Urinary bladder (tissue), 4 donors: Measurements from ENCODE around the gene SPZ1. TPM values are rescaled to one million over a fixed set of nuclear protein-coding genes. Genes with fewer than 3 reads are reported as not detected.
A peak's percentile ranks its signal among the peaks of the same experiment; 100 is the strongest.
"Not testable (repeated sequence)": the region's sequence is repeated elsewhere in the genome, so short reads cannot be mapped to it uniquely, and the experiment has no call there.

ENCODE experiments used
- DNase-seq: peaks from one replicate; pipeline ENCODE4 v3.0.0-alpha.2; 2015; ENCODE audit errors: extremely low spot score
- H3K27ac ChIP-seq: one replicate; pipeline ENCODE4 v1.5.1; 2013; ENCODE audit warnings: low read depth, mild to moderate bottlenecking, moderate library complexity
- H3K36me3 ChIP-seq: one replicate; pipeline ENCODE4 v1.6.1; 2013; ENCODE audit warnings: mild to moderate bottlenecking, moderate library complexity; ENCODE audit not compliant: insufficient read depth
- H3K4me1 ChIP-seq: one replicate; pipeline ENCODE4 v1.6.1; 2013; ENCODE audit warnings: mild to moderate bottlenecking, moderate library complexity; ENCODE audit not compliant: insufficient read depth
- H3K4me3 ChIP-seq: one replicate; pipeline ENCODE4 v1.5.1; 2013; ENCODE audit warnings: low read depth, low read length
- WGBS: extraction: QIAGEN DNeasy Blood & Tissue Kit; methylation state at CpG from one replicate; pipeline ENCODE4 v1.1.7; 2013; 5-methylcytosine and 5-hydroxymethylcytosine counted together
- polyA plus RNA-seq: library from polyadenylated mRNA; stranded (reverse); fragments of 200-250 nt; gene quantifications from one replicate; pipeline ENCODE4 v1.2.3, GENCODE V29; 2013
- small RNA-seq: library from RNA; depleted of rRNA; stranded (forward); fragments of <200 nt; gene quantifications from one replicate; pipeline ENCODE3, GENCODE V24; 2014
- total RNA-seq: library from RNA; depleted of rRNA; stranded (reverse); fragments of >200 nt; gene quantifications from one replicate; pipeline ENCODE4 v1.2.3, GENCODE V29; 2014
- donor health status: healthy with polysubstance abuse.
- donor health status: healthy.

The SPZ1 gene
- total and polyA plus RNA-seq, 2 donors: not detected

- H3K4me3 ChIP-seq, H3K4me1 ChIP-seq, H3K36me3 ChIP-seq, DNase-seq, H3K27ac ChIP-seq: not testable (repeated sequence)
- WGBS: 92% methylated on average over 15 of the region's 15 CpGs
These were observed 31.2 kb downstream of the SPZ1 start for GRCh38 chr5:80351019-80351418.

GRCh38 chr5:80355686-80356085 is 35.9 kb downstream of the SPZ1 start:
- H3K4me3 ChIP-seq: no peak overlapping the region
- no peak overlapping the region for H3K27ac ChIP-seq
- H3K36me3 ChIP-seq: no peaks in the 10 kb centered on the region
- whole genome bisulfite sequencing: 90% methylated on average over 4 of the region's 4 CpGs
- no peaks in the 10 kb centered on the region for H3K4me1 ChIP-seq
- no peak for DNase-seq

GRCh38 chr5:80357671-80358070 is 37.9 kb downstream of the SPZ1 start:
- WGBS: 90% methylated on average over 1 of the region's 1 CpG
- no peaks in the 10 kb centered on the region for H3K4me1 ChIP-seq

GRCh38 chr5:80360914-80361444 is 41.2 kb downstream of the SPZ1 start:
- no peak overlapping the region for H3K27ac ChIP-seq
- no peaks in the 10 kb centered on the region for H3K4me1 ChIP-seq
- no peak for DNase-seq
- no peaks in the 10 kb centered on the region for H3K36me3 ChIP-seq
- H3K4me3 ChIP-seq: no peak overlapping the region

More at GRCh38 chr5:80357671-80358070, 37.9 kb downstream of the SPZ1 start:
- H3K36me3 ChIP-seq: no peaks in the 10 kb centered on the region
- no peak overlapping the region for H3K27ac ChIP-seq
- H3K4me3 ChIP-seq: no peak overlapping the region
- DNase-seq: no peak

GRCh38 chr5:80364892-80365291 is 45.1 kb downstream of the SPZ1 start:
- no peaks in the 10 kb centered on the region for H3K36me3 ChIP-seq
- no peak for DNase-seq
- WGBS: 94% methylated on average over 6 of the region's 6 CpGs
- H3K27ac ChIP-seq: no peak overlapping the region
- no peak overlapping the region for H3K4me3 ChIP-seq
- H3K4me1 ChIP-seq: no peaks in the 10 kb centered on the region

GRCh38 chr5:80368661-80369480 is 49.1 kb downstream of the SPZ1 start:
- no peak for DNase-seq
- Histone ChIP-seq H3K4me3 (no peak overlapping the region), H3K36me3 (no peaks in the 10 kb centered on the region), H3K27ac (no peak overlapping the region), H3K4me1 (no peaks in the 10 kb centered on the region)
- WGBS: 51% methylated on average over 4 of the region's 4 CpGs

GRCh38 chr5:80369521-80369920 is 49.7 kb downstream of the SPZ1 start:
- no peaks in the 10 kb centered on the region for H3K4me1 ChIP-seq
- no peak overlapping the region for H3K27ac ChIP-seq
- peak; percentile 0 for DNase-seq
- WGBS: 45% methylated on average over 8 of the region's 8 CpGs
- no peak overlapping the region for H3K4me3 ChIP-seq
- H3K36me3 ChIP-seq: no peaks in the 10 kb centered on the region

GRCh38 chr5:80370390-80370789 is 50.6 kb downstream of the SPZ1 start:
- Histone ChIP-seq H3K36me3 (no peaks in the 10 kb centered on the region), H3K27ac (no peak overlapping the region), H3K4me1 (no peaks in the 10 kb centered on the region), H3K4me3 (no peak overlapping the region)
- 69% methylated on average over 1 of the region's 1 CpG for WGBS
- DNase-seq: no peak

Small RNA genes lying within 50 kb of the gene (small RNA-seq; reads per million reads assigned to genes)
- not detected for gene AC026410.2
- gene RF00322: not detected
- 0.21 reads per million for gene RNU6-211P

Other genes starting within 250 kb of the SPZ1 start
- gene SERINC5, start 64.0 kb upstream of the SPZ1 start, total RNA-seq: 48.7 TPM
- gene SERINC5, start 64.0 kb upstream of the SPZ1 start, polyA plus RNA-seq: 7.2 TPM
- 141 TPM for gene ZFYVE16, start 88.1 kb downstream of the SPZ1 start, total RNA-seq
- 15.6 TPM for gene ZFYVE16, start 88.1 kb downstream of the SPZ1 start, polyA plus RNA-seq
- 17.7 TPM for gene FAM151B, start 168.1 kb downstream of the SPZ1 start, total RNA-seq
- gene FAM151B, start 168.1 kb downstream of the SPZ1 start, polyA plus RNA-seq: 0.62 TPM